ENCODE data around the gene CRELD1.

Gene CRELD1

GRCh38 chr3:9906480-9906879 is 27.2 kb upstream of the CRELD1 start:
- DNase-seq, result no peak

GRCh38 chr3:9908286-9908685 is 25.3 kb upstream of the CRELD1 start:
- DNase-seq, result no peak

GRCh38 chr3:9909221-9910013 is 24.2 kb upstream of the CRELD1 start:
- DNase-seq, result no peak

- DNase-seq, result no peak
These were observed 21.8 kb upstream of the CRELD1 start for GRCh38 chr3:9911863-9912262.

DNA sequence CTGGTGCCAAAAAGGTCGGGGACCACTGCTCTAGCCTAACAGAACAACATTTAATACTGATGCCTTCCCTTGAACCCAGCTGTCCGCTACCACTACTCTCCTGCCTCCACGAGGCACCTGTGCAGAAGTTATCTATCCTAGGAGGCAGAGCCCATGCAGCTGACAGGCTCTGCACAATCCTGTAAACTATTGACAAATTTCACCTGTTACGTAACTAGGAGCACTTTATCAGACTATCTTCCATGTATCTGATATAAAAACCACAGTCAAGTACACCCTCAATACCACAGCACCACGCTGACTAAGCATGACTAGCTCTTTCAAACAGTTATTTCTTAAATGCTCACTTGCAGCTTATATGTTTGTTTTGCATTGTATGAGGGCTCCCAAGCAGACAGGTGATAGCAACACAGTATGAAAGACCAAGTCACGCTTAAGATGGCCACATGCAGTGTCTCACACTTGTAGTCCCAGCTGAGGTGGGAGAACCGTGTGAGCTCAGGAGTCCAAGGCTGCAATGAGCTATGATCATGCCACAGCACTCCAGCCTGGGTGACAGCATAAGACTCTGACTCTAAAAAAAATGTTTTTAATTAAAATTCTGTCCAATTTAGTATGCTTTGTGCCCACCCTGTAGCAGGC is 21.2 kb upstream of the CRELD1 start:
- DNase-seq, result no peak

DNA sequence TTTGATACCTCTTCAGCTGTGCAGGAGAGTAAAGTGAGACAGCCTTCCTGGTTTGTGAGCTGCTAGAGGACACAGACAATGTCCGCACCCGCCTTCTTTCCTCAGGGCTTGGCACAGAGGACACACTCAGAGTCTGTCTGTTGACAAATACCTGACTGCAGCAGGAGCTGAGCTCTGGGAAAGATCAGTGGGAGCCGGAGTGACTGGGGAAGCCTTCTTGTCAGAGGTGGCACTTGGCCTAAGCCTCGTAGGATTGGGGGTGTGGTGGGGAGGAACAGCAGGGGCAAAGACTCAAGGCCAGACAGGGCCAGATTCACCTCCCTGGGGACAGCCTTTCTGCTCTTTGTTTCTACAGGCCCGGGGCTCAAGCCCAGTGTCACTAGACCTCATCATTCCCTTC is 20.0 kb upstream of the CRELD1 start:
- DNase-seq, result no peak

DNA sequence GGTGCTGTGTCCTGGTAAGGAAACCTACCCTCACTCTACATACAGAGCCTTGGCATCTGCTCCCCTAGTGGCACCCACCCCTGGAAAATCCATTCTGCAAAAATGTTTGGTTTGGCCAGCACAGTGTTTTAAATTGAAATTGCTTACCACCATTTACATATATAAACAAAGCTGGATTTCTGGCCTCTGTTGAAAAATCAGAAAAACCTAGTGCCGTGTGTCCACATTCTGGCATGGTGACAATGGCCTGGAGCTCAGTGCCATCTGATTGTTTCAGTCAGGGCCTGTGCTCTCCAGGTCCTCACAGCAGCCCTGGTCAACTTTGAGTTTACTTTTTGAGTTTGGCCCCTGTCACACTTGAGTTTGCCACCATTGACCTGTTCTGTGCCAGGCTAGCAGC is 19.6 kb upstream of the CRELD1 start:
- DNase-seq, result no peak

GRCh38 chr3:9914559-9915253 is 18.9 kb upstream of the CRELD1 start:
- no peak for DNase-seq

GRCh38 chr3:9915254-9916141 is 18.1 kb upstream of the CRELD1 start:
- DNase-seq, result peak; percentile 70

DNA sequence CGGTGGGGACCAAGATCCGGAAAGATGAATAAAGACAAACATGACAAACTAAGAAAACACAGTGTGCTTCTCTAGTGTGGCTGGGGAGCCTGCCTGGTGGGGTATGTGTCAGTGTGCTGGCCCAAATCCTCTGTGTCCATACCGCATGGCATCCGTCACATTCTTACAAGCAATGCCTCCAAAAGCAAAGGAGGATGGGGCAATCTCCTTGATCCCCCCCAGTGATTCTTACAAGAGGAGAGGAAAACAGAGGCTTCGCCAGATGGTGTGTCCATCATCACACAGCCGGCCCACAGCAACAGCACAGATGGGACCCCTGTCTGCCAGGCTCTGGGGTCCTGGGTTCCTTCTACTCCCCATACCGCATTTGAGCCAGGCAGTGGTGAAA is 17.3 kb upstream of the CRELD1 start:
- DNase-seq, result no peak

- DNase-seq, result peak; percentile 76
These were observed 16.6 kb upstream of the CRELD1 start, which contains the start of gene IL17RC for GRCh38 chr3:9916734-9917680. TSS of gene IL17RC (plus strand) at chr3:9917098. CDS start at chr3:9917316, 218 bp downstream.

DNA sequence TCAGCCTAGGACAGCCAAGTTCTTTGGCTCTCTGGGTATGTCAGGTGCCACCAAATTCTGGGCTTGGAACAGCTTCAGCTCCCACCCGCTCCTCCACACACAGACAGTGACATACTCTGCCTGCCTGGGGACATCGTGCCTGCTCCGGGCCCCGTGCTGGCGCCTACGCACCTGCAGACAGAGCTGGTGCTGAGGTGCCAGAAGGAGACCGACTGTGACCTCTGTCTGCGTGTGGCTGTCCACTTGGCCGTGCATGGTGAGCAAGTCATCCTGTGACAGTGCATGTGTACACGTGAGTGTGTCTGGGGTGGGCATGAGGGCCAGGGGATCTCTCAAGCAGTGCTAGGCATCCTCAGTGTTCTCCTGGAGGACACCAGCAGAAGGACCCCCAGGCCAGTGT is 15.8 kb upstream of the CRELD1 start:
- DNase-seq, result no peak

DNA sequence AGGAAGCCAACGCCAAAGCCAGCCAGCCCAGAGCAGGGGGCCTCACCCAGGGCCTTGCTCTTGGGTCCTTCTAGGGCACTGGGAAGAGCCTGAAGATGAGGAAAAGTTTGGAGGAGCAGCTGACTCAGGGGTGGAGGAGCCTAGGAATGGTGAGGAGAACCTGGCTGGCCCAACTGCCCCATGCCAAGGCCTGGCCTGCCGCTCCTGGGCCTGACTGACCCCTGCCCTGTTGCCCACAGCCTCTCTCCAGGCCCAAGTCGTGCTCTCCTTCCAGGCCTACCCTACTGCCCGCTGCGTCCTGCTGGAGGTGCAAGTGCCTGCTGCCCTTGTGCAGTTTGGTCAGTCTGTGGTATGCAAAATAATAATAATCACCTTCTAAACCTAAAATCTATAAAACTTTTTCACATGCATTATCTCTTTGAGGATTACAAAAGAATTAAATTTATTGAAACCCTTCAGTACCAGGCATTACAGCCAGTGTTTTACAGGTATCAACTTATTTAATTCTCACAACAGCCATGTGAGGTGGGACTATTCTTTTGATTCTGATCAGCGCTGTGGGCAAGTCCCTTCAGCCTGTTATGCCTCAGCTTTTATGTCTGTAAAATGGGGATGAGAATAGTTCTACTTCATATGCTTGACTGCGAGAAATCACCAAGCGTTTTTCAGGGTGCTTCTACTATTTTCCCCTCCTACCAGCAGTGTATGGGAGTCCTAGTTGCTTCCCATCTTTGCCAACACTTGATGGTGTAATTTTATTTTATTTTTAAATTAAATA is 15.2 kb upstream of the CRELD1 start:
- no peak for DNase-seq

DNA sequence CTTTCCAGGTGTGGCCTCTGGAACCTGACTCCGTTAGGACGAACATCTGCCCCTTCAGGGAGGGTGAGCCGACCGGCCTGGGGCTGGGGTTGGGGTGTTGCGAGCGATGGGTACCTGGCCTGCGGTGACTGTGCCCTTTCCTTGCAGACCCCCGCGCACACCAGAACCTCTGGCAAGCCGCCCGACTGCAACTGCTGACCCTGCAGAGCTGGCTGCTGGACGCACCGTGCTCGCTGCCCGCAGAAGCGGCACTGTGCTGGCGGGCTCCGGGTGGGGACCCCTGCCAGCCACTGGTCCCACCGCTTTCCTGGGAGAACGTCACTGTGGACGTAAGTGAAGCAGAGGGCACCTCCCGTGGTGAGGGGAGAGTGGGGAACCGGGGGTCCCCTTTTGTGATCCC is 5.5 kb upstream of the CRELD1 start:
- DNase-seq, result no peak

DNA sequence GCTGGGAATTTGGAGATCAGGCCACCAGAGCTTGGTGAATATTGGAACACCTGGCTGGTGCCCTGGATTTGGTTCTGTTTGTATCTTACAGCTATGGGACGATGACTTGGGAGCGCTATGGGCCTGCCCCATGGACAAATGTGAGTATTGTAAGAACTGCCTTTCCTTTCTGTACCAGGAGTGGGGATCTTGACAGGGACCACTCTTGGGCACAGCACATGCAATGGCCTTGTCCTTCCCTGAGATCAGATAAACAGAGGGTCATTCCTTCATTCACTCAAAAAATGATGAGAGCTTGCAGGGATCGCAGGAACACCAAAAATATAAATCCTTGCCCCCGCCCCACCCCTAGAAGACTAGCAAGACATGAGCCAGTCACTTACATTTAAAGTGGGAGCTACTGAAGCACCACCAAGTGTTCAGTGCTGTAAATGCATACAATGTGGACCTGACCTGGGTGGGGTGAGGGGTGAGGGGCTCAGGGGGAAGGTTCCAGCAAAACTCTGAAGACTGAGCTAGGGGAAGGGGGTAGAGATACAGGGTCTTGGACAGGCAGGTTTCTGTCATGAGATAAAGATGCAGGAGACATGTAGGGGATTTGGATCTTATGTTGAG is 2.7 kb upstream of the CRELD1 start:
- no peak for DNase-seq

- DNase-seq, result no peak
These were observed 1.1 kb upstream of the CRELD1 start for GRCh38 chr3:9932535-9932842.

DNA sequence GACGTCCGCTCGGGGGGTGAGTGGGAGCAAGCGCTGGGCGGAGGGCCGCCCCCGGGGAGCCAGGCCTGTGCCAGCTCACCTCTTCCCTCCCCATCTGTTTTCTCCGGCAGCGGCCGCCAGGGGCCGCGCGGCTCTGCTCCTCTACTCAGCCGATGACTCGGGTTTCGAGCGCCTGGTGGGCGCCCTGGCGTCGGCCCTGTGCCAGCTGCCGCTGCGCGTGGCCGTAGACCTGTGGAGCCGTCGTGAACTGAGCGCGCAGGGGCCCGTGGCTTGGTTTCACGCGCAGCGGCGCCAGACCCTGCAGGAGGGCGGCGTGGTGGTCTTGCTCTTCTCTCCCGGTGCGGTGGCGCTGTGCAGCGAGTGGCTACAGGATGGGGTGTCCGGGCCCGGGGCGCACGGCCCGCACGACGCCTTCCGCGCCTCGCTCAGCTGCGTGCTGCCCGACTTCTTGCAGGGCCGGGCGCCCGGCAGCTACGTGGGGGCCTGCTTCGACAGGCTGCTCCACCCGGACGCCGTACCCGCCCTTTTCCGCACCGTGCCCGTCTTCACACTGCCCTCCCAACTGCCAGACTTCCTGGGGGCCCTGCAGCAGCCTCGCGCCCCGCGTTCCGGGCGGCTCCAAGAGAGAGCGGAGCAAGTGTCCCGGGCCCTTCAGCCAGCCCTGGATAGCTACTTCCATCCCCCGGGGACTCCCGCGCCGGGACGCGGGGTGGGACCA is 632 bp upstream of the CRELD1 start:
- DNase-seq, result peak; percentile 80

GRCh38 chr3:9934235-9934621 is 594 bp downstream of the CRELD1 start:
- peak; percentile 11 for DNase-seq

DNA sequence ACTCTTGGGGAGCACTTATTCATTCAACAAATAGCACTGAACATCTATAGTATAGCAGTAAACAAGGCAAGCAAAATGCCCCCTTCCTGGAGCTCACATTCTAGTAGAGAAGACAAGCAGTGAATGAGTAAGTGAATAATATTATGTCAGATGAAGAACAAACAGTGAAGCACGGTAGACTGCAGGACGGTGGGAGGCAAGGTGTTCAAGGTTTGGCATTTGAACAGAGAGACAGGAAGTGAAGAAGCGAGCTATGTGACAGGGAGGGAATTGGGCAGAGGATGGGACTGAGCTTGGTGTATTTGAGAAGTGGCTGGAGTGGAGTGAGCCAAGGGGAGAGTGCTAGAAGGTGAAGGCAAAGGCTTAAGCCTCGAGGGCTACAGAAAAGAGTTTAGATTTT is 1.4 kb downstream of the CRELD1 start:
- no peak for DNase-seq

GRCh38 chr3:9935966-9936510 is 2.4 kb downstream of the CRELD1 start:
- peak; percentile 73 for DNase-seq
